Superior temporal gyrus (tissue), 1 donor: ENCODE data around the gene CAMK1D.
"Not testable (repeated sequence)": the region's sequence is repeated elsewhere in the genome, so short reads cannot be mapped to it uniquely, and the experiment has no call there.

Experiments used
- DNase-seq: peaks from one replicate; pipeline ENCODE4 v3.0.0-alpha.2; 2016; ENCODE audit errors: extremely low spot score

CAMK1D gene

DNA sequence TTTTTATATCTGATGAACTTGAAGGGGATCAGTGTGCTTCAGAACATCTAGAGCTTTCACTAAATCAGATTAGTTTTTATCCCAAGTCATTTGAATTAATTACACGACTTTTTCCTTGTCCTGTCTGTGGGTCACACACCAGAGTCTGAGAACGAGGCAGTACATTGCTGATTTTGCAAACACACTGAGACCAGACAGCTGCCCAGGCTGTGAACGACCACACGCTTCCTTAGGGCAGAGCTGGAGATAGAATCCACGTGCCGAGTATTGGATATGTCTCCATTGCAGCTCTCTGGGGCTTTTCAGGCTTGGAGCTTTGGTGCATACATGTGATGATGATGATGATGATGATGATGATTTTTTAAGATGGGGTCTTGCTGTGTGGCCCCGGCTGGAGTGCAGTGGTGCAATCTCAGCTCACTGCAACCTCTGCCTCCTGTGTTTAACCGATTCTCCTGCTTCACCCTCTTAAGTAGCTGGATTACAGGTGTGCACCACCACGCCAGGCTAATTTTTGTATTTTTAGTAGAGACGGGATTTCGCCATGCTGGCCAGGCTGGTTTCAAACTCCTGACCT, 81.1 kb downstream of the CAMK1D start:
- DNase-seq: no peak

DNA sequence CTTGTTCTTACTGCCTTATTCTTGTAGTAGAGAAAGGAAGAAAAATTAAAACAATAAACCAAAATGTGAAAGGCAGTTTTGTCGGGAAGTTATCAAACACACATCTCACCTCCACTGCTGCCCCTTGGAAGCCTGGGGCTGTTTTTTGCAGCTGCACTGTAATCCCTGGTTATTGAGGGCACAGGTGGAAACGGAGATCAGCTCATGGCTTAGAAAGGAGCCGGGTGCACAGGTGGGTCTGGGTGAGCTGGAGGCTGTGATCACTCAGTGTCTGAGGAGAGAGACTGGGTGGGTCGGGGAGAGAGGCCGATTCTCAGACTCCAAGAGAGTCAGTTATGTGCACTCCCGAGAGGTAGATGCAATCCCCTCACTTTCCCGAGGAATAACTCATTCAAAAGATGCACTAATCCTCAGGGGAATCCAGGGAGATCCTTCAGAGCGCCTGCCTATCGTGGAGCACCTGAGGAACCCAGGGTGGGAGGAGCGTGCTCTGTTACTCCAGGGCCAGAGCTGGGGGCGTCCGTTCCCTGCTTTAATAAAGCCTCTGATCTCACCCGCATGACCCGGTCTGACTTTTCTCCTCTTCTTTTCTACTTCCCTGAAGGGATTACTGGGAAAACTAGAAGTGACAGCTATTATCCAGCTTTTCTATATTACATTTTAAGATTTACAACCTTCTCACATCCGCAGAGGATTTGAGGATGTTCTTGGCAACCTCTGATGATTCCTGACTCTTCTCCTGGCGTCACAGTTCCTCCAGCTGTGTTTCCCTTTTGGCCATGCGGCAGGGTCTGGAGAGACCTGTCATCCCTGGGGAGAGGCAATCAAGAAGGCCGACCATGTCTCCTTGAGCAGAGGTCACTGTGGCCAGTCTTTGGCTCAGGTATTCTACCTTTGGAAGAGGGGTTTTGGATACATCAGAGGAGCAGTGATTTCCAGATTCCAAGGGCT, 82.1 kb downstream of the CAMK1D start:
- no peak for DNase-seq

DNA sequence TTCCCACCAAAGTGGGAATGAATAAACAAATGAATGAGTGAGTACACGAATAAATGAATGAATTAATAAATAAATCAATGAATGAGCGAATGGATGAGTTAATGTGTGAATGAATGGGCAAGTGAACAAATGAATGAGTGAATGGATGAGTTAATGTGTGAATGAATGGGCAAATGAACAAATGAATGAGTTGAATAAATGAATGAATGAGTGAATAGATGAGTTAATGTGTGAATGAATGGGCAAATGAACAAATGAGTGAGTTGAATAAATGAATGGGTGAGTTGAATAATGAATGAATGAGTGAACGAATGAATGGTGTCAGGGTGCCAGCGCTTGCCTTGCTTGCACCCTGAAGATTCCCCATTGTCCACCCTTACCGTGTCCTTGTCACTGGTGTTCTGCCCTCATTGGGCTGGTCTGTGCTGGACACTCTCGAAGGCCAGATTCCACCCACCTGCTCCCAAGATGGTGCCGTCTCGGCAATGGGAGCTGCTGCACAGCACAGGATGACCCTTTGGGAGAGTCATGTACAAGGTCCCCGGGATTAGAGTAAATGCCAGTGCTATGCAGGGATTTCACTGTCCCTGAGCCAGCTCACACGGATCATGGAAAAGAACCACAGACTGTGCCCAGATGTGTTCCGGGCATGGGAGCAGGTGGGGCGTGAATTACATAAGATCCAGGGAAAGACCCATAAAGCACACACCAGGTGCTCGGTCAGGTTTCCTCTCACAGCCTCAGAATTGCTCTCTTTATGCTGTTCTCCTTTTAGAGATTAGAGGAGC, 83.2 kb downstream of the CAMK1D start:
- DNase-seq: no peak

DNA sequence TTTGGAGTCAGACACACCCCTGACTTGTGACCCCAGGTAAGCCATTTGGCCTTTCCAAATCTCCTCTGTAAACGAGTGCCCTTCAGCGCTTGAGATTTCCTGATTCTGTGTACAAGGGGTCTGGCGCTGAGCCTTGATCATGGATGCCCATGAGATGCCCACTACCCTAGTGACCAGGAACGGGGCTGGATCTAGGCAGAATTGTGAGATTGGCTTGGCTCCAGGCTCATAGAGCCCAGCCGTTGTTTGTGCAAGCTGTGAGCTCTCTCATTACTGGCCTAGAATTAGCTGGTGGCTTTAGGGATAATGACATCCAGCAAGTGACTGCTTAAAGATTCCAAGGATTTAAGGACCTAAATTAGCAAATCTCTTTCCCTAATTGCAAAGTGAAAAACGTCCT, 84.9 kb downstream of the CAMK1D start:
- DNase-seq: no peak

DNA sequence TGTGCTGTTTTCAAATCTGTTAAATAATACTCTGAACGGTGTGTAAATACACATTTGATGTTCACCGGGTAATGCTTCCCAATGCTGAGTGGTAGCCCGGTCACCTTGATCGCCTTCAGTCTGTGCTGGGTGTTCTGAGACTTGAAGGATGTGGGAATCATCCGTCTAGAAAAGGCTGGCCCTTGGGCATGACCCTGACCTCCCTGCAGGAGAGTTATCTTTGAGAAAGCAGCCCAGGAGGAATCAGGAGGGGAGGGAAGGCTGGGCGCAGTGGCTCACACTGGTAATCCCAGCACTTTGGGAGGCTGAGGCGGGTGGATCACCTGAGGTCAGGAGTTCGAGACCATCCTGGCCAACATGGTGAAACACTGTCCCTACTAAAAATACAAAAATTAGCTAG, 85.3 kb downstream of the CAMK1D start:
- not testable (repeated sequence) for DNase-seq

DNA sequence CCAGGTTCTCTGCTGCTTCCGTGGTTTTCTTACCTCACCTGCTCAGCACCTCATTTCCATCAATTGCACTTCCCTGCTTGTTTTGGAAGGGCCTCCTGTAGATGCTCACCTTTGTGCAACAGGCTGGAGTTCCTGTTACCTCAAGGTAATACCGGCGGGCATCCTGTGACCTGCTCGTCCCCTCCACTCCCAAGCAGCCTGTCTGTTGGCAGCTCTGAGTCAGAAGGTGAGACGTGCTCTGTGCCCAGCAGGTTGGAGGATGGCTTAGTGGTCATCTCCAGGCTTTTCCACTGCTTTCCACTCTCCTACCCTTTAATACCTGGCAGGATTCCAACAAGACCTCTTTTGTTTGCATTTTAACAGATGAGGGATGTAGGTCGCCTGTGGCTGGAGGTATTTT, 86.0 kb downstream of the CAMK1D start:
- DNase-seq: no peak

DNA sequence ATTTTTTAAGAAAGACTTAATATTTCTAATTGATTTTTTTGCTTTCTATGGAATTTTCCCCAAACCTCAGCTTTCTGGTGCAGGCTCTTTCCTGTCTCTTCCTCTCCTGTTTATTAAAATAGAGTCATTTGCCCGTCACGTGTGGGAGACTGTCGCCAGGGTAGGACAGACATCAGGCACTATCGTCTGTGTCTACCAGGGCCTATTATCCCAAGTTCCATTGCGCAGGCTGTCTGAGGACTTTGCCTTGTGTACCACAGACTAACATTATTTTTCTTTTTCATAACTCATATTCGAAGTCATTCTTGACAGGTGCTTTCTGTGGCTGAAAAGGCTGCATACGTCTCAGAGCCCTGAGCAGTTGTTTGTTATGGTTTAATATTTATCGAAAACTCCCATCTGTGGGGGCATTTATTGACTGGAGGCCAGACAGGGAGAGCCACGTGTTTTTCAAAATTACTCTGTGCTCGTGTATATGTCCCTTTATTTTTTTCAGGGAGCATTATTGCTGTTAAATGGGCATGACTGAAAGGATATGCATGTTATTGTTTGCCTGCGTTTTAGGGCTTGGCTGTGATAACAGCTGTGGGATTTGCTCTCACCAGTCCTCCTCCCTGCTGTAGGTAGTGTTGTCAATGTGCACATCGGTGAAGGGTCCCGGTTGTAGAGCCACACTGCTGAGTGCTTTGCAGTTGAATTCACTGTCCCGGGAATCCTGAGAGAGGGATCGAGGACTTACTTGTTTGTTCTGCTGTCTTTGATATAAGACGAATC, 89.8 kb downstream of the CAMK1D start:
- no peak for DNase-seq

DNA sequence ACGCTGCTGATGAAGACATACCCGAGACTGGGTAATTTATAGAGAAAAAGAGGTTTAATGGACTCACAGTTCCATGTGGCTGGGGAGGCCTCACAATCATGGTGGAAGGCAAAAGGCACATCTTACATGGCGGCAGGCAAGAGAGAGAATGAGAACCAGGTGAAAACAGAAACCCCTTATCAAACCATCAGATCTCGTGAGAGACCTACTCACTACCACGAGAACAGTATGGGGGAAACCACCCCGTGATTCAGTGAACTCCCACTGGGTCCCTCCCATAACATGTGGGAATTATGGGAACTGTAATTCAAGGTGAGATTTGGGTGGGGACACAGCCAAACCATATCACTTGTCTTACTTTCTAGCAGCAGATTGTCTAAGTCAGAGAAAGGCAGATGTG, 90.4 kb downstream of the CAMK1D start:
- DNase-seq: not testable (repeated sequence)

DNA sequence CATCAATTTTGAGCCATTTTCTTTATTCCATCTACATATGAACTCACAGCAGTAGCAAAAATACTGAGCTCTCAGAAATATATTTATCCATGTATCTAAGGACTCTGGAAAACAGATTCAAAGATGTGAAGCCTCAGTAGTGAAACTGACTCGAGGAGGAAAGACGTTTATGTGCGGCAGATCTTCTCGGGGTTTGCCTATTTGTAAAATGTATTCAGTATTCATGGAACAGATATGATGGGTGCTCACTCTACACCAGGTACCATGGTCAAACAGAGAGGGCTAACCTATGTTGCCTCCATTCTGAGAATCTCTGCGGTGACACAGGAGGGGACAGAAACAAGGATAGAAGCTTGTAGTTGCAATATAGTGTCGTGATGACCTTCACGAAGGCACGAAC, 93.7 kb downstream of the CAMK1D start:
- no peak for DNase-seq

DNA sequence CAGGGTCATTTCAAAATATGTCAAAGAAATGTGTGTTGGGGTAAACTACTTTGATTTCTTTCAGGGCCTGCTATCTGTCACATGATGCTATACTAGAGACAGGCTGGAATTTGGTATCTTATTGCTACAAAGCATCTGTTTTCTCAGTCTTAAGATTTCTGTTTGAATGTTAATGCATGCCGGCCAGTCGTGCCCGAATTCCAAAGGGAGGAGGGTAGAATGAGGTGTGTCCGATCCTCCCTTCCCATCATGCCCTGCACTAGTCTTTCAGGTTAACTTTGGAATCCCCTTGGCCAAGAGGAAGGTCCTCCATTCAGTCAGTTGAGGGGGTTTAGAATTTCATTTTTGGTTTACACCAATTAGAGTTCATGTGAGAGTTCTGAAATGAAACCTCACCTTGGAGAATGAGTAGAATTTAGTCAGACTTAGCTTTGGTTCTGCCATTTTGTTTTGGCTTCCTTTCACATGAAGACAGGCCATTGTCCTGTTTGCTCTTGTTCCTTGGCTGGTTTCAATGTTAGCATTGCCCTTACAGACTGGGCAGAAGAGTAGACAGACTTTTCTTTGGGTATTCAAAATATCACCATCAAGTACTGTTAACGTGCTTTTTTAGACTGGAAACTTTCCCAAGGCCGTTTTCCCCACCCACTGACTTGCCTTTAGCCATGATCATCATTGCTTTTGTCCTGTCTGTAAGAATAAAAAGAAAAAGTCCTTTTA, 95.8 kb downstream of the CAMK1D start:
- DNase-seq: no peak

DNA sequence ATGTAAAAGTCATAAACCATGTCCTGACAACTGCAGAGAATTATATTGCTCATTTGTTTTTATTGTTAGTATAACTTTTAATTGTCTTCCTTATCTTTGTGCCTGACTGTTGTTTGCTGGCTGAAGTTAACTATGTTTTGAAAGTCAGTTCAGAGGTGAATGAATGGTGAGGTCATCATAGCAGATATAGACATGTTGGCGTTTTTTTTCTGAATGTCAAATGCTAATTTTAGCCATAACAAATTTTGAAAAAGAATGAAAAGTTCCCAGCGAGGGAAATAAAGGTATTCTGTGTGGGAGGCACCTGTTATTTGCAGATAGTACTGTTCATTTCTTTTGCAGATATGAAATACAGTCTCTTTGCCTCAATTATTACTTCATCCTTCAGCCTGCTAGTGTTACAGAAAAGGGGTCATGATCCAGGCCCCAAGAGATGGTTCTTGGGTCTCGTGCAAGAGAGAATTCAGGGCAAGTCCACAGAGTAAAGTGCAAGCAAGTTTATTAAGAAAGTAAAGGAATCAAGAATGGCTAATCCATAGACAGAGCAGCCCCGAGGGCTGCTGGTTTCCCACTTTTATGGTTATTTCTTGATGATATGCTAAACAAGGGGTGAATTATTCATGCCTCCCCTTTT, 96.5 kb downstream of the CAMK1D start:
- DNase-seq: no peak

DNA sequence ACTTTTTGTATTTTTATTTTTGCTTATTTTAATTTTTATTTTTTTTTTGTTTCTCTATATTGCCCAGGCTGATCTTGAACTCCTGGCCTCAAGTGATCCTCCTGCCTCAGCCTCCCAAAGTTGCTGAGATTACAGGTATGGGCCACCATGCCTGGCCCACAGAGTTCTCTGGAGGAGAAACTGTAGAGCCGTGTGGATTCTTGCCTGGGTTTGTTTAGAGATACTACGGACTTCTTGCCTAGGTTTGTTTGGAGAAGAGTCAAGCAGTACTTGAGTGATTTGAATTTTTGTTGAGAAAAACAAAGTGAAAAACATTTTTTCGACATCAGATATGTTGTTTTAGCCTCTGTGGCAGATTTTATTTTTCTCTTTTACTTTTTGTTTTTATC, 99.0 kb downstream of the CAMK1D start:
- no peak for DNase-seq

DNA sequence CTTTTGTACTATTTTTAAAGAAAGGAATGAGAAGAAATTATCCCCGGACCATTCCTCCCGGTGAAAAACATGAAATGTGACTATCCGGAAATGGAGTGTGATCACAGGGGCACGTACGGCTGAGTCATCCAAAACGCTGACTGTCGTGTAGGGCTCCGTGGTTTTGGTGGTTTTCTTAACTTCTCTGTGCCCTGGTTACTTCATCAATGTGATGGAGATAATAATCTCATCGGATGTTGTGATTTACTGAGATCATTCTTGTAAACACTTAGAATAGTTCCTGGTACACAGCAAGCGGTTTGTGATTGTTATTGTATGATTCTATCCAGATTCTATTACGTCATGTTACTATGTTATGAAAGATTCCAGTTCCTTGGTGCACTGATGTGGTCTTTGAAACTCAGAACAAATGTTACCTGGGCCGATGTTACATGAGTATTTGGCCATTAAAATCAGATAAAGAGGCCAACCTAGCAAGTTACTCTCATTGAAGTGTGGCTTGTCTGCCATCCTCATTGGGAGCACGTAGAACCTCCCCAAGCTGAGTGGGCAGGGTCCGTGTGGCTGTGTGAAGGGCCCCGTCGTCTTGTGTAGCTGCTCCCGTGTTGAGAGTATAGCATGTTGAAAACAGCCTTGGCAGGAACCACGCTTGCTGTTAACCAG, 99.5 kb downstream of the CAMK1D start:
- no peak for DNase-seq

DNA sequence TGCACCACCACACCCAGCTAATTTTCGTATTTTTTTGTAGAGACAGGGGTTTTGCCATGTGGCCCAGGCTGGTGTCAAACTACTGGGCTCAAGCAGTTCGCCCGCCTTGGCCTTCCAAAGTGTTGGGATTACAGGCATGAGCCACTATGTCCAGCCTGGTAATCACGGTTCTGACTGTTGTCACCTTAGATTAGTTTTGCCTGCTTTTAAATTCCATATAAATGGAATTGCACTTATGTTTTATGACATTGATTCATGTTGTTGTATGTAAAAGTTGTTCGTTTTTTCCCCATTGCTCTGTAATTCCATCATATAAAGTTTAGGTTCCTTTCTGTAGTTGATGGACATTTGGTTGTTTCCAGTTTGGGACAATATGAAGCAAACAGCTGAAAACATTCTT, 106.0 kb downstream of the CAMK1D start:
- no peak for DNase-seq

DNA sequence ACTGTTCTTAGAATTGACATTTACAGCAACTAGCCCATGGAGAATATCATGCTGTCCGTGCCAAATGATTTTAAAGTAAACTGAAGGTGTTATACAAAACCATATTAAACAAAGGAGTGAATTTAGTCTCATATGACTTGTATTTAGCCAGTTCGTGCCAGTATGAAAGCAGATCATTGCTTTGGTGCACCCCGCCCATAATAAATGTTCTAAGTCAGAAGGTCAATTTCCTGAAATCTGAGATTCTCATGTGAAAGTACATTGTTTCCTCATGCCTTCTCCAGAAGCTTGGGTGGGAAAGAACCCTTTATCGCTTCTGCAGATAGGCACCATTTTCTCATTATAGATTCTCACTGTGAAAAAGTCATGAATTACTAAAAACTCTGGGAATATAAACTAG, 106.4 kb downstream of the CAMK1D start:
- DNase-seq: no peak

DNA sequence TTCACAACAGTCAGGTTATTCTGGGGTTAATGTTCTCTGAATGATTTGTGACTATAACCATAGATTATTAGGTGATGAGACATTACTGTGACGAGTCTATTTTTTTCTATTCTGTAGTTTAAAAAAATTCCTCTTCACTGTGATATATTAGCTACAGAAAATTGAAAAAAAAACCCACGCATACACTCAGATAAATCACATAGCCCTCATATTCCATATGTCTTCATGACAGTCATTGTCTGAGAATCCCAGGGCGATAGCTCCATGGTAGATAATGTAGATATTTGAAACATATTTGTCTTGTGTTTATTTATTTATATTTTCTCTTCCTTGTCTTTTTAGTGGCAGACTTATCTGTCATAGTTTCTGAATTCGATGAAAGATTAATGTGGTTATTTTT, 110.0 kb downstream of the CAMK1D start:
- no peak for DNase-seq

DNA sequence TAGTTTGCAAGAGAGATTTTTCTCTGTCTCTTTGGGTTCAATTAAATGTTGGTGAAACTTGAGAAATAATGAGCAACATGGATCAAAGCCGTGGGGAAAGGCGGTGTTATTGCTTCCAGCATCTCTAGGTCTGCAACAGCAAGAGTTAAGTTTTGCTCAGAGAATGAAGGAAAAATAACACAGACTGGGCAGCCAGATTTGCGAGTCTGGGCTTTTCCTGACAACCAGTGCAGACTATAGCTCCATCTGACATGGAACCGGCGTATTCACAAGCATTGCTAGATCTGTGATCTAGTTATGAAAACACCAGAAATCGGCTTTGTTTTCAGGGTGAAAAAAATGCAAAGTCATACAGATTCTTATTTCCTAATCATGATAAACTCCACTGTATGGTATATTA, 110.4 kb downstream of the CAMK1D start:
- DNase-seq: no peak

DNA sequence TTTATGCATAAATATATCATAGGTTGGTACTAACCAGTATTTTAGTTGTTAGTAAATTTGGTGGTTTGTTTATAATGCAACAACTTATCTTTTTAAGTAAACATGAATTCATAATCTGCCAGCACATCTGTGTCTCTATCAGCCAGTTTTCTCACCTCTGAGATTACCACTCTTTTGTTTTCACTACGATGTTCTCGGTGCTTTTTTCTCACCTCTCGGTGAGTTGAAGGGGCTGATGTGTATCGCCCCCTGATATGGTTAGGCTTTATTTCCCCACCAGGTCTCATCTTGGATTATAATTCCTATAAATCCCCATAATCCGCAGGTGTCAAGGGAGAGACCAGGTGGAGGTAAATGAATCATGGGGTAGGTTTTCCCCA, 114.1 kb downstream of the CAMK1D start:
- DNase-seq: no peak

DNA sequence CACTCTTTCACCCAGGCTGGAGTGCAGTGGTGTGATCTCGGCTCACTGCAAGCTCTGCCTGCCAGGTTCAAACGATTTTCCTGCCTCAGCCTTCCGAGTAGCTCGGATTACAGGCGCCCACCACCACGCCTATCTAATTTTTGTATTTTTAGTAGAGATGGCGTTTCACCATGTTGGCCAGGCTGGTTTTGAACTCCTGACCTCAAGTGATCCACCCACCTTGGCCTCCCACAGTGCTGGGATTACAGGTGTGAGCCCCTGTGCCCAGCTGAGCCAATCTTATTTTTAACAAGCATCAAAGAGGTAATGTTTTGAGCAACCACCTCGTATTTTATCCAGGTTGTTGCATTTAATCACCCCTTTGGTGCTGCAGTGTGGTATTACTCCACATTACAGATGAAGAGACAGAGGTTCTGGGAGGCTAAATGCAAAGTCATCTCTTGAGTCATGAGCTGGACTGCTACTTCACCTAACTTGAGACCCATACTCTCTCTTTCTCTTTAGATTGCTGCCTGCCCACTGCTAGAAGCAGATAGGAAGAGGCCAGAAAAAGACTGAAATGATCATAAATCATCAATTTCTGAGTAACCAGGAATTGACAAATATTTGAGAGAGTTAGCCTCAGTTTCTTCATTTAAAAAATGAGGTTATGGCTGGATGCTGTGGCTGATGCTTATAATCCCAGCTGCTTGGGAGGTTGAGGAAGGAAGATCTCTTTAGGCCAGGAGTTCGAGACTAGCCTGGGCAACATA, 116.2 kb downstream of the CAMK1D start:
- DNase-seq: no peak
